Stomach (tissue), 4 donors: ENCODE measurements around the gene UGT2A1.

Experiments
- CTCF ChIP-seq, 7 experiments: fragments of 450-650 bp in 4 of 7; fragments of 200-600 bp in 3 of 7; sonication (generic) in 3 of 7; IDR thresholded peaks; one replicate each; pipeline ENCODE4 v1.5.1; 2016 to 2019; ENCODE audit warnings: antibody characterized with exemption in 7 of 7, control low read depth in 2 of 7, mild to moderate bottlenecking in 1 of 7
- EP300 ChIP-seq: sonication (generic); formaldehyde crosslinking; IDR thresholded peaks from one replicate; pipeline ENCODE4 v1.6.1; 2017; ENCODE audit warnings: antibody characterized with exemption
- POLR2A ChIP-seq, 4 donors: fragments of 450-650 bp; IDR thresholded peaks; one replicate each; pipeline ENCODE4 v1.6.1; 2016; ENCODE audit warnings: antibody characterized with exemption in 4 of 4, control low read depth in 2 of 4, mild to moderate bottlenecking in 1 of 4, moderate library complexity in 1 of 4
- POLR2AphosphoS5 ChIP-seq, 3 donors: sonication (generic); formaldehyde crosslinking; IDR thresholded peaks; one replicate each; pipeline ENCODE4 v1.6.1; 2016; ENCODE audit warnings: antibody characterized with exemption in 3 of 3

GRCh38 chr4:69568787-69569186 is 84.3 kb downstream of the UGT2A1 start:
- TF ChIP-seq CTCF (IDR thresholded peaks at IDR 0.05) (no peak), POLR2AphosphoS5 (IDR thresholded peaks at IDR 0.05) (no peak), POLR2A (IDR thresholded peaks at IDR 0.05) (no peak), EP300 (no peak)
